NCI-H1105 treated with DMSO at 0.1 percent for 48 hours (cell line): ENCODE measurements around the gene AOPEP.
A peak's percentile ranks its signal among the peaks of the same experiment; 100 is the strongest.

Experiments
- DNase-seq: peaks from one replicate; lab custom pipeline; 2025; lab: John Stamatoyannopoulos, UW

AOPEP gene

GRCh38 chr9:94993821-94994165, 267.3 kb downstream of the AOPEP start:
- DNase-seq, result no peak

DNA sequence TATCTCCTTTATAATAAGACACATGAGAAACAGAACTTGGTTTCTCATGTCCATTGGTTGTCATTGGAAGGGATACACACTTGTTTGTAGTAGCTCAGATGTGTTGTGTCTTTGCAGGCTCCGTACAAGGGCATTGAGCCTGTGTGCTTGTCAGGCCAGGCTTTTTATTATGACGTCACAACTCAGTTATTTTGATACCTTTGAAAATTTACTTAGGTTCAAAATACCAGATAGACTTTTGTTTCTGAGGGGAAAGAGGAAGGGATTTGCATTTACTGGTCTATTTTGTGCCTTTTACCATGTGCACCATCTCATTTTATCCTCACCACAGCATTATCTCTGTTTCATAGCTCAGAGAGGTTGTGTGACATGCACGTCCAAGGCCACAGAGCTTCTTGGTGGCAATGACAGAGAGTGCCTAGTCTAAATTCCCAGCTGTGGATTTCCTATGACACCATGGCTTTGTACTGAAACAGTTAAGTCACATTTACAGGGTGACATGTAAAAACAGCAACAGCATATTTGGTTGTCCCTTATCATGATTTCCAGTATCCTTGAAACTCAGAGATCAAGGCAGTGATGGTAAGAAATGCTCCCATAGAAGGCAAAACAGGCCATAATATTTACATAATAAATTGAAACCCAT, 268.7 kb downstream of the AOPEP start:
- no peak for DNase-seq

GRCh38 chr9:94996641-94997040, 270.1 kb downstream of the AOPEP start:
- DNase-seq, result no peak

DNA sequence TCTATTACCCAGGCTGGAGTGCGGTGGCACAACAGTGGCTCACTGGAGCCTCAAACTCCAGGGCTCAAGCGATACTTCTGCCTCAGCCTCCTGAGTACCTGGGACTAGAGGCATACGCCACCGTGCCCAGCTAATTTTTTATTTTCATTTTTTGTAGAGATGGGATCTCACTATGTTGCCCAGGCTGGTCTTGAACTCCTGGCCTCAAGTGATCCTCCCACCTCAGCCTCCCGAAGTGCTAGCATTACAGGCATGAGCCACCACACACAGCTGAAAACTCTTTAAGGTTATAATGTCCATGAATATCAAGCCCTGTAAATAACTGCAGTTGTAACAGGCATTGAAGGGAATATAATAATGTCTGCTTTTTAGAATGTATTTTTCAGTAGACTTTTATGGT, 271.2 kb downstream of the AOPEP start:
- DNase-seq, result no peak

- no peak for DNase-seq
Measured at GRCh38 chr9:94999832-95000231, 273.3 kb downstream of the AOPEP start.

DNA sequence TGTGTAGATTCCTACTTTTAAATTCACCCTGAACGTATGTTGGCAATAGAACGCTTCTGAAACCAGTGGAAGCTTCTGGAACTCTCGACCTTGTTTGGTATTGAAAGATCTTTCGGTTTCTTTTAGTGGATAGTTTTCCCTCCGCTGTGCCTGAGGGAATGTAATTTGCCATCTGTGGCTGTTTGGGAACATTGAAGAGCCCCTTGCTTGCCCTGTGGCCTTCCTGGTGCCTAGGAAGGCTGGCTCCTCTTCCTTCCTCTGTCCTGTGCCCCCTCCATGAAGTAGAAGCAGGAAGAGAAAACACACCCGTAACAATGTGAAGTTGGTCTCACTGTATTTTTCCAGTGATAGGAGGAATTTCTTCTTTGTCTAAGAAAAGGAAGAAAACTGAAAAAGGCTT, 274.3 kb downstream of the AOPEP start:
- no peak for DNase-seq

GRCh38 chr9:95001720-95002119, 275.2 kb downstream of the AOPEP start:
- no peak for DNase-seq

GRCh38 chr9:95003689-95004410, 277.4 kb downstream of the AOPEP start:
- DNase-seq, result peak; percentile 36

DNA sequence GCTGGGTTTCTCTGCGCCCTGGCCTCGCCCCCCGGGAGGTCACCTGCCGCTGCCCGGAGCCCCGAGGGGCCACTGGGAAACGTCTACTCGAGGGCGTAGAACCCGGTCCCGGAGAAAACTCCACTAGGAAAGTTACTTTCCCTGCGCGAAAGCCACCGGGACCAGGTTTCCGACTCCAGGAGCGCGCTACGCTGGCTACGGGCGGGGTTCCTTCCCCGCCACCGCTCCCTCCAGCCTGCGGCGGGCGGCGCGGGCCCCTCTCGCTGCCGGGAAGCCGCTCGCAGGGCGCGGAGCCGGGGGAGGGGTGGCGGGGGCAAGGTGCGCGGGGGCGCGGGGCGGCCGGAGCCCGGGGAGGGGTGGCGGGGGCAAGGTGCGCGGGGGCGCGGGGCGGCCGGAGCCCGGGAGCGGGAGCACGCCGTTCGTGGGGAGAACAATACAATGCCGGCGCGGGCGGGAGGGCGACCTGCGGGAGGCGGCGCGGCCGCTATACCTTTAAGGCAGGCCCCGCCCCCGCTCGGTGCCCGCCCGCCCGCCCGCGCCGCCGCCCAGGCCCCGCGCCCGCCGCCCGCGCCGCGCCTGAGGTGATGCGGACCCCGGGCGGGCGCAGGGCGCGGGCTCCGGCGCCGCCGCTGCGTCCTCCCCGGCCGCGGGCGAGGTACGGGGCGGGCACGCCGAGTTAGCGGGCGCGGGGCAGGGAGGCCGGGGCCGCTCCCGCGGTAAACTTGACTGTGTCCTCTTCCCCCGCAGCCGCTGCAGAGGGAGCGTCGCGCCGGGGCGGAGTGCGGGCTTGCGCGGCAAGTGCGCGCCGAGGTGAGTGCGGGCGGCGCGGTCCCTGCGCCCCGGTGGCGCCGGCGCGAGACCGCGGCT, 278.1 kb downstream of the AOPEP start:
- DNase-seq, result peak; percentile 40

DNA sequence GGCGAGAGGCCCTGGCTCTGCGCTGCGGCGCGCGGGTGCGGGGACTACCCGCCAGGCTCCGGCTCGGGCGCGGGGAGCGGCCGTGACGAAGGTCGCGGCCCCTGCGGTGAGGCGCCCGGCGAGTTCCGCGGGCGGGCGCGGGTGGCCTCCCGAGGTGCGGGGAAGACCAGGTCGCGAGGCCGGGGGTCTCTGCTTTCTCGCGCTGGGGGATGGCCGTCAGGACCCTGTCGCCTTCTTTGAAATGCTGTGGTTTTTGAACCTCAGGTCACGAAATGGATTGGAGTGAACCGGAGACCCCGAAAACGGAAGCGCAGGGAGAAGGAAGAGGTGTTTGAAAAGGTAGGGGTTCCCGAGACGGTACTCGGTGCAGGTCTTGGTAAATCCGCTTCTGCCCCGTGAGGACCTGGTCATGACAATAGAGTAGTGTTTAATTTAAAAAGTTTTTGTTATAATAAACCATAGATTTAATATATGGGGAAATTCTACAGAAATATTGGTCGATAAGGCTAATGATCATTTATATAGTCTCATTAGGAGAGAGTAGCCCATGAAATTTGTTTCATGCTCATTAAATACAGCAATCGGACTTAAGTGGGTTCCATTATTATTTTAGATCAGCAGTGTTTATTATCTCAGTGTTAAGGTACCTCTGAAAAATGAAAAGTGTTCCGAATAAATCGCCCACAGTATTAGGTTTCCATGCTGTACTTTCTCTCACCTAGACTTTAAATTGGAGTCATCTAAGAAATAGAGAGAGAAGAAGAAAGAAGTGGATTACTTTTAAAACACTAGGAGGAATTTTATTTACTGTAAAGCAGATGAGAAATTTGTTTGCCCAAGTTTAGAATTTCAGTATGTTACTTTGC, 279.0 kb downstream of the AOPEP start:
- DNase-seq, result peak; percentile 55

DNA sequence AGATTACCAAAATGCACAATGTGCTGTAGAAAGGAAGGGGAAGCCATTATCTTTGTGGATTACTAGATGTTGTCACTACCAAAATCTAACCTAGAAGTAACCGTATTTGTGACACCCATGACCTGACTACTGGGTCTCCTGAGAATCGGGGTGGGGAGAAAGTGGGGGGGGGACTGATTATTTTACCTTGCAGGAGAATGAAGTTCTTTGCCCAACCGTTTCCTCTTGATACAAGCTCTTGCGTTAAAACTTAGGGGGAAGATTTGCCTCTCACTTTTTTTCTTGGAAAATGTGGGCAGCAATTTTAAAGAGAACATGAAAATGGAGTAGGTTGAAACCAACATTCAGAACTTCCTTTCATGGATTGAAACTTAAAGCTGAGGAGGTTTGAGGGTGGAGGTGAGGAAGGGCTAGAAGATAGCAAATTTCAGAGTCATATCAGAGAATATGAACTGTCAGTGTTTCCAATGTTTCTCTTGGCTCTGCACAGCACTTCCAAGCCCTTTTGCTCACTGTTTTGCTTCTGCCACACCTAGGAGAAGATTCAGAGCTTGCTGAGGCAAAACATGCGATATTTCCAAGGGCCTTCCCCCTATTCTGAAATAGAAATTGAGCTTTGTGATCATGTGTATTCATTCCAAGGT, 280.8 kb downstream of the AOPEP start:
- no peak for DNase-seq

- DNase-seq, result no peak
Measured at GRCh38 chr9:95008151-95008771, 281.8 kb downstream of the AOPEP start.

GRCh38 chr9:95009459-95009858, 283.0 kb downstream of the AOPEP start:
- DNase-seq, result peak; percentile 34

GRCh38 chr9:95010431-95010838, 283.9 kb downstream of the AOPEP start:
- DNase-seq, result no peak

DNA sequence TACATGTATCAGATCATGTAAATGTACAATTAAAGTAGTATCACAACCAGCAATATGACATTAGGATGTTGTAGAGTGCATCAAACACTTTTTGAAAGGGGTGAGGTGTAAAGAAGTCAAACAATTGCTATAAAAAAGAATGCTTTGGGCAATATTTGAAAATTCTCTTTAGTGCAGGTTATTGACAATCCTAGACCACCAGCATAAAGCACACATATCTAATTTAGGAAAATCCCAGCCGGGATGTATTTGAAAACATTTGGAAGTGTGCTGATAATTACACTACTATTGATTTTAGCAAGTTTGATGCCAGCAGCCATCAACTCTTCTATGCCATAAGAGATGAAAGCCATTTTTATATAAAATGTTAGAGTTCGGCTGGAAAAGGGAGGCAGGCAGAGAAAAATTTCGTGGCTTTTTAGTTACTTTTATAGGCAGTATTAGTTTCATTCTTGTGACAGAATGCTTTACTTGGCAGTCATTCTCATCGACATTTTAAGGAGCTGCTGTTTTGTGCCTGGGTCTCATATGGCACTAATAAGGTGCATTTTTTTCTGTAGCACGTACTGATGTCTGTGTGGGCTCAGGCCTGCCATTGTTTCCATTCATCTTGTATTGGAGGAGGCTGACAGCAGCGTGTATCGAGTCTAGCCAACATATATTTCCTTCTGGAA, 285.7 kb downstream of the AOPEP start:
- DNase-seq, result no peak

- no peak for DNase-seq
Measured at GRCh38 chr9:95012902-95013301, 286.4 kb downstream of the AOPEP start.

DNA sequence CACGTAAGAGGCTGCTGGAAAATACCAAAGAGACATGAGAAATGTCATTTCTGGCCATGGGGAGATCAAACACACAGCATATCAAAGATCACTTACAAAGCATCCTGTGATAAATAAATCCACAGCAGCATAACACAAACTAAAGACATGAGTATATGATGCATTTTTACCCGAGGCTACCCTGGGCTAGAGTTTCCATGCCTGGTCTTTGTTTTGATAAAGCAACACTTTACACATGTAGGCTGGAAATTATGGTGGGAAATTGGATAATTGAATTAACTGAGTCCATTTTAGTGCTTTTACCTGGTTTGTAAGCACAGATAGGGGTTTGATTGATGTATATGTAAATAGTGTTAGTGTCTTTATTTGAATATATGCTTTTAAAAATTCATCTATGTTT, 288.4 kb downstream of the AOPEP start:
- DNase-seq, result no peak

GRCh38 chr9:95015569-95015968, 289.1 kb downstream of the AOPEP start:
- no peak for DNase-seq

GRCh38 chr9:95017062-95017461, 290.6 kb downstream of the AOPEP start:
- no peak for DNase-seq

DNA sequence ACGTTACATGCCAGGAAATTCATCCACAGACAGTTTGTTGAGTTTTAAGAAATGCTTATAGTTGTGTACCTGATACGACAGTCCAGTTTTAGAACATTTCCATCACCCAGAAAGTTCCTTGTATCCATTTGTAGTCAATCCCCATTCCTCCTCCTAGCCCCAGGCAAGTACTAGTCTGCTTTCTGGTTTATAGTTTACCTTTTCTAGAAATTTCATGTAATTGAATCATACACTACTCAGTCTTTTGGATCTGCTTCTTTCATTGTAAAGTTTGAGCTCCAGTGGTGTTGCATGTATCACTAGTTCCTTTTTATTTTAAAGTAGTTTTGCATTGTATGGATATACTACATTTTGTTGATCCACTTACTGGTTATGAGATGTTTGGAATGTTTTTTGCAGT, 291.2 kb downstream of the AOPEP start:
- DNase-seq, result no peak
